GM12892 (cell line): ENCODE results near the gene PKIB.

Experiments used
- POLR2A ChIP-seq: IDR thresholded peaks from 2 replicates; pipeline ENCODE4 v1.6.1; 2011; ENCODE audit warnings: low read depth, low read length, control low read depth
- POLR2AphosphoS5 ChIP-seq: IDR thresholded peaks from 2 replicates; pipeline ENCODE4 v1.6.1; 2011; ENCODE audit warnings: low read depth, low read length, control low read depth
- TAF1 ChIP-seq: IDR thresholded peaks from 2 replicates; pipeline ENCODE4 v1.6.1; 2011; ENCODE audit warnings: low read depth, mild to moderate bottlenecking, control low read depth, low read length, borderline replicate concordance

- TF ChIP-seq POLR2A (no peak), TAF1 (no peak), POLR2AphosphoS5 (no peak)
Observed at GRCh38 chr6:122694075-122694474, 83.9 kb downstream of the PKIB start.
